HepG2 (cell line): Measurements from ENCODE around the gene TATDN3. TPM values are rescaled to one million over a fixed set of nuclear protein-coding genes. Genes with fewer than 3 reads are reported as not detected.
A peak's percentile ranks its signal among the peaks of the same experiment; 100 is the strongest.

Source experiments
- BORCS8-MEF2B ChIP-seq: sonication (generic); formaldehyde crosslinking; IDR thresholded peaks from 2 replicates; pipeline ENCODE4 v1.8.0; 2022; ENCODE audit warnings: mild to moderate bottlenecking, missing genetic modification reagents
- CEBPG ChIP-seq: IDR thresholded peaks from 2 replicates; pipeline ENCODE4 v1.6.1; 2016
- CREM ChIP-seq, 2 experiments: sonication (generic) in 1 of 2; formaldehyde crosslinking in 1 of 2; IDR thresholded peaks; 2 replicates each; pipeline versions ENCODE4 v1.4.0 to v1.6.1; 2016 to 2020; ENCODE audit warnings: antibody characterized with exemption in 1 of 2, mild to moderate bottlenecking in 1 of 2, missing genetic modification reagents in 1 of 2
- KDM6A ChIP-seq: IDR thresholded peaks from 2 replicates; pipeline ENCODE4 v1.6.1; 2016; ENCODE audit warnings: low read depth
- NCOA2 ChIP-seq: sonication (generic); formaldehyde crosslinking; IDR thresholded peaks from 2 replicates; pipeline ENCODE4 v1.8.0; 2022; ENCODE audit warnings: inconsistent platforms
- PHF21A ChIP-seq: sonication (generic); formaldehyde crosslinking; IDR thresholded peaks from 2 replicates; pipeline ENCODE4 v1.5.0; 2020; ENCODE audit warnings: mild to moderate bottlenecking, missing genetic modification reagents
- POGZ ChIP-seq: sonication (generic); formaldehyde crosslinking; IDR thresholded peaks from 2 replicates; pipeline ENCODE4 v1.4.0; 2020; ENCODE audit warnings: mild to moderate bottlenecking, missing genetic modification reagents
- SOX6 ChIP-seq, 2 experiments: fragments of 450-650 bp in 1 of 2; sonication (generic) in 1 of 2; formaldehyde crosslinking in 1 of 2; IDR thresholded peaks; 2 replicates each; pipeline versions ENCODE4 v1.4.0 to v1.6.1; 2017 to 2020; ENCODE audit warnings: antibody characterized with exemption in 1 of 2, mild to moderate bottlenecking in 1 of 2, missing genetic modification reagents in 1 of 2
- ZBTB1 ChIP-seq: sonication (generic); formaldehyde crosslinking; IDR thresholded peaks from 2 replicates; pipeline ENCODE4 v1.4.0; 2020; ENCODE audit warnings: missing genetic modification reagents, borderline replicate concordance
- ZNF12 ChIP-seq: sonication (generic); formaldehyde crosslinking; IDR thresholded peaks from 2 replicates; pipeline ENCODE4 v1.5.0; 2020; ENCODE audit warnings: missing genetic modification reagents
- ZNF205 ChIP-seq: IDR thresholded peaks from 2 replicates; pipeline ENCODE4 v1.6.1; 2018; ENCODE audit warnings: missing biosample characterization, missing genetic modification reagents
- ZNF264 ChIP-seq: sonication (generic); formaldehyde crosslinking; IDR thresholded peaks from 2 replicates; pipeline ENCODE4 v1.4.0; 2020; ENCODE audit warnings: missing genetic modification reagents
- polyA plus RNA-seq, 8 experiments: library from polyadenylated mRNA; depleted of rRNA in 3 of 8; stranded (reverse) in 7 of 8; unstranded in 1 of 8; fragments of >200 nt; fragmentation: Illumina TruSeq in 4 of 8; extraction: Trizol in 4 of 8; gene quantifications; 2 replicates each; pipeline versions ENCODE4 v1.2.1 to v1.2.3, GENCODE V29; 2011 to 2016; ENCODE audit warnings: low read depth in 4 of 8, missing spikeins in 1 of 8, mixed read lengths in 1 of 8; ENCODE audit not compliant: insufficient read depth in 1 of 8
- total RNA-seq, 5 experiments: library from RNA; depleted of rRNA; stranded (reverse); fragments of >200 nt; fragmentation: Illumina TruSeq; extraction: Trizol; gene quantifications; 2 replicates each; pipeline ENCODE4 v1.2.3, GENCODE V29; 2016; ENCODE audit warnings: low read depth in 1 of 5
- TF ChIP-seq, protein P1 (sequence below): sonication (generic); formaldehyde crosslinking; IDR thresholded peaks from 2 replicates; pipeline ENCODE4 v1.5.1; 2020; ENCODE audit warnings: mild to moderate bottlenecking, missing genetic modification reagents, borderline replicate concordance
- TF ChIP-seq, protein P2 (sequence below): sonication (generic); formaldehyde crosslinking; IDR thresholded peaks from 2 replicates; pipeline ENCODE4 v1.5.0; 2020; ENCODE audit warnings: missing genetic modification reagents
- TF ChIP-seq, protein P3 (sequence below): sonication (generic); formaldehyde crosslinking; IDR thresholded peaks from 2 replicates; pipeline ENCODE4 v1.5.1; 2020; ENCODE audit warnings: missing genetic modification reagents, mild to moderate bottlenecking, borderline replicate concordance
- TF ChIP-seq, protein P4 (sequence below), 2 experiments: IDR thresholded peaks; 2 replicates each; pipeline ENCODE4 v1.6.1; 2011 to 2012; ENCODE audit warnings: low read length in 2 of 2, borderline replicate concordance in 1 of 2, low read depth in 1 of 2, mild to moderate bottlenecking in 1 of 2, moderate library complexity in 1 of 2

TATDN3 gene
- total and polyA plus RNA-seq, 2 of the 13 experiments (the other 11 are each of a cell fraction or from before 2014, with no cell fraction given) = 7.3 to 8.6 TPM

DNA sequence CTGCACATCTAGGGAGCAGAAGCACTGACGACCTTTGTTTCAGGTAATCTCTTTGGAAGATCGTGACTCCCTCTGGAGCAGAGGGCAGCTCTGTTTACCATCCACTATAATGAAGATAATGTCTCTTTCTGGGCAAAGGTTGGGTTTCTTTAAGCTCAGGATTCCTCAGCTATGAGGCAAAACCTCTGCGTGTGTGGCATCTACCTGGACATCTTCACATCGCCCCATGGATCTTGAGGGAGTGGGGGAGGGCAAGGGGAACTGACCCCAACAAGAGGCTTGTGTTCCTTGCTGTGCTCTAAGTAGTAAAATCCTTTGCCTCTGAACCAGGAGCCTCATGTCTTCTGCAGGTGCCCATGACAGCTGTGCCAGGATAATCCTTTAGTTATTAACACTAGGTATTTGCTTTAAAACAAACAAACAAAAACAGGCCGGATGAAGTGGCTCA is 36.2 kb downstream of the TATDN3 start (continued):
- TF ChIP-seq, protein P1, sequence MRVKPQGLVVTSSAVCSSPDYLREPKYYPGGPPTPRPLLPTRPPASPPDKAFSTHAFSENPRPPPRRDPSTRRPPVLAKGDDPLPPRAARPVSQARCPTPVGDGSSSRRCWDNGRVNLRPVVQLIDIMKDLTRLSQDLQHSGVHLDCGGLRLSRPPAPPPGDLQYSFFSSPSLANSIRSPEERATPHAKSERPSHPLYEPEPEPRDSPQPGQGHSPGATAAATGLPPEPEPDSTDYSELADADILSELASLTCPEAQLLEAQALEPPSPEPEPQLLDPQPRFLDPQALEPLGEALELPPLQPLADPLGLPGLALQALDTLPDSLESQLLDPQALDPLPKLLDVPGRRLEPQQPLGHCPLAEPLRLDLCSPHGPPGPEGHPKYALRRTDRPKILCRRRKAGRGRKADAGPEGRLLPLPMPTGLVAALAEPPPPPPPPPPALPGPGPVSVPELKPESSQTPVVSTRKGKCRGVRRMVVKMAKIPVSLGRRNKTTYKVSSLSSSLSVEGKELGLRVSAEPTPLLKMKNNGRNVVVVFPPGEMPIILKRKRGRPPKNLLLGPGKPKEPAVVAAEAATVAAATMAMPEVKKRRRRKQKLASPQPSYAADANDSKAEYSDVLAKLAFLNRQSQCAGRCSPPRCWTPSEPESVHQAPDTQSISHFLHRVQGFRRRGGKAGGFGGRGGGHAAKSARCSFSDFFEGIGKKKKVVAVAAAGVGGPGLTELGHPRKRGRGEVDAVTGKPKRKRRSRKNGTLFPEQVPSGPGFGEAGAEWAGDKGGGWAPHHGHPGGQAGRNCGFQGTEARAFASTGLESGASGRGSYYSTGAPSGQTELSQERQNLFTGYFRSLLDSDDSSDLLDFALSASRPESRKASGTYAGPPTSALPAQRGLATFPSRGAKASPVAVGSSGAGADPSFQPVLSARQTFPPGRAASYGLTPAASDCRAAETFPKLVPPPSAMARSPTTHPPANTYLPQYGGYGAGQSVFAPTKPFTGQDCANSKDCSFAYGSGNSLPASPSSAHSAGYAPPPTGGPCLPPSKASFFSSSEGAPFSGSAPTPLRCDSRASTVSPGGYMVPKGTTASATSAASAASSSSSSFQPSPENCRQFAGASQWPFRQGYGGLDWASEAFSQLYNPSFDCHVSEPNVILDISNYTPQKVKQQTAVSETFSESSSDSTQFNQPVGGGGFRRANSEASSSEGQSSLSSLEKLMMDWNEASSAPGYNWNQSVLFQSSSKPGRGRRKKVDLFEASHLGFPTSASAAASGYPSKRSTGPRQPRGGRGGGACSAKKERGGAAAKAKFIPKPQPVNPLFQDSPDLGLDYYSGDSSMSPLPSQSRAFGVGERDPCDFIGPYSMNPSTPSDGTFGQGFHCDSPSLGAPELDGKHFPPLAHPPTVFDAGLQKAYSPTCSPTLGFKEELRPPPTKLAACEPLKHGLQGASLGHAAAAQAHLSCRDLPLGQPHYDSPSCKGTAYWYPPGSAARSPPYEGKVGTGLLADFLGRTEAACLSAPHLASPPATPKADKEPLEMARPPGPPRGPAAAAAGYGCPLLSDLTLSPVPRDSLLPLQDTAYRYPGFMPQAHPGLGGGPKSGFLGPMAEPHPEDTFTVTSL = peak; percentile 79; the same call in 1 of the 2 replicates
- TF ChIP-seq NCOA2 (CRISPR knock-in tag) = peak; percentile 74
- TF ChIP-seq, protein P2, sequence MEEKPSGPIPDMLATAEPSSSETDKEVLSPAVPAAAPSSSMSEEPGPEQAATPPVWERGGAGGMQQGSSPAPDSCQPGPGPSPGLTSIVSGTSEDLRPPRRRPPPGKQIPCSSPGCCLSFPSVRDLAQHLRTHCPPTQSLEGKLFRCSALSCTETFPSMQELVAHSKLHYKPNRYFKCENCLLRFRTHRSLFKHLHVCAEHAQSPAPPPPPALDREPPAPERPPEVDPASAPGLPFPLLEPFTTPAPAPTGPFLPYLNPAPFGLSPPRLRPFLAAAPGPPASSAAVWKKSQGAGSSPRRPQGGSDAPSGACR = 0 out of 2 replicates have a peak, but pooled peaks have one; percentile 50
- TF ChIP-seq KDM6A (CRISPR knock-in tag) = peak; percentile 88
- TF ChIP-seq CEBPG = peak; percentile 62
- peak; percentile 65; the same call in 1 of the 2 replicates for TF ChIP-seq CREM (IDR thresholded peaks at IDR 0.05)
- no peak for TF ChIP-seq CREM (CRISPR knock-in tag; IDR thresholded peaks at IDR 0.05)
- TF ChIP-seq ZBTB1 (CRISPR knock-in tag) = no peak
- TF ChIP-seq, protein P3, sequence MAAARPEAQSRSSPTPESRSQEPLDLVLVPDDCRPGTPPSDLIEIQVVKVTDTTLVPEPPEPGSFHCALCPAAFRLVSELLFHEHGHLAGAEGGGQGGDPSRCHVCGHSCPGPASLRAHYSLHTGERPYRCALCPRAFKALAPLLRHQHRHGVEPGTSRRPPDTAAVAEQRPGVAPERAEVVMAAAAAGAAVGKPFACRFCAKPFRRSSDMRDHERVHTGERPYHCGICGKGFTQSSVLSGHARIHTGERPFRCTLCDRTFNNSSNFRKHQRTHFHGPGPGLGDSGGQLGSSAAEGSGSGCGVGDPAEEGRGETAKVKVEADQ (CRISPR knock-in tag) = no peak
- TF ChIP-seq ZNF264 (CRISPR knock-in tag) = peak; percentile 23; the same call in 1 of the 2 replicates
- TF ChIP-seq SOX6 (IDR thresholded peaks at IDR 0.05) = no peak
- TF ChIP-seq SOX6 (CRISPR knock-in tag; IDR thresholded peaks at IDR 0.05) = peak; percentile 80
- peak; percentile 42; the same call in 1 of the 2 replicates for TF ChIP-seq ZNF205 (CRISPR knock-in tag)
- TF ChIP-seq BORCS8-MEF2B (CRISPR knock-in tag) = no peak
- 0 out of 2 replicates have a peak, but pooled peaks have one; percentile 37 for TF ChIP-seq POGZ
- no peak for TF ChIP-seq ZNF12 (CRISPR knock-in tag)
- TF ChIP-seq PHF21A = peak; percentile 79; the same call in 1 of the 2 replicates
- TF ChIP-seq, protein P4, sequence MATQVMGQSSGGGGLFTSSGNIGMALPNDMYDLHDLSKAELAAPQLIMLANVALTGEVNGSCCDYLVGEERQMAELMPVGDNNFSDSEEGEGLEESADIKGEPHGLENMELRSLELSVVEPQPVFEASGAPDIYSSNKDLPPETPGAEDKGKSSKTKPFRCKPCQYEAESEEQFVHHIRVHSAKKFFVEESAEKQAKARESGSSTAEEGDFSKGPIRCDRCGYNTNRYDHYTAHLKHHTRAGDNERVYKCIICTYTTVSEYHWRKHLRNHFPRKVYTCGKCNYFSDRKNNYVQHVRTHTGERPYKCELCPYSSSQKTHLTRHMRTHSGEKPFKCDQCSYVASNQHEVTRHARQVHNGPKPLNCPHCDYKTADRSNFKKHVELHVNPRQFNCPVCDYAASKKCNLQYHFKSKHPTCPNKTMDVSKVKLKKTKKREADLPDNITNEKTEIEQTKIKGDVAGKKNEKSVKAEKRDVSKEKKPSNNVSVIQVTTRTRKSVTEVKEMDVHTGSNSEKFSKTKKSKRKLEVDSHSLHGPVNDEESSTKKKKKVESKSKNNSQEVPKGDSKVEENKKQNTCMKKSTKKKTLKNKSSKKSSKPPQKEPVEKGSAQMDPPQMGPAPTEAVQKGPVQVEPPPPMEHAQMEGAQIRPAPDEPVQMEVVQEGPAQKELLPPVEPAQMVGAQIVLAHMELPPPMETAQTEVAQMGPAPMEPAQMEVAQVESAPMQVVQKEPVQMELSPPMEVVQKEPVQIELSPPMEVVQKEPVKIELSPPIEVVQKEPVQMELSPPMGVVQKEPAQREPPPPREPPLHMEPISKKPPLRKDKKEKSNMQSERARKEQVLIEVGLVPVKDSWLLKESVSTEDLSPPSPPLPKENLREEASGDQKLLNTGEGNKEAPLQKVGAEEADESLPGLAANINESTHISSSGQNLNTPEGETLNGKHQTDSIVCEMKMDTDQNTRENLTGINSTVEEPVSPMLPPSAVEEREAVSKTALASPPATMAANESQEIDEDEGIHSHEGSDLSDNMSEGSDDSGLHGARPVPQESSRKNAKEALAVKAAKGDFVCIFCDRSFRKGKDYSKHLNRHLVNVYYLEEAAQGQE (IDR thresholded peaks at IDR 0.05; ENCODE audit: borderline replicate concordance in 1 of 2, low read depth in 1 of 2, low read length in 2 of 2) = peak in 1 of 2 experiments; percentile 16; a peak in 1 of 4 replicates
